Measurements from ENCODE around the gene ABCG8.

DNA sequence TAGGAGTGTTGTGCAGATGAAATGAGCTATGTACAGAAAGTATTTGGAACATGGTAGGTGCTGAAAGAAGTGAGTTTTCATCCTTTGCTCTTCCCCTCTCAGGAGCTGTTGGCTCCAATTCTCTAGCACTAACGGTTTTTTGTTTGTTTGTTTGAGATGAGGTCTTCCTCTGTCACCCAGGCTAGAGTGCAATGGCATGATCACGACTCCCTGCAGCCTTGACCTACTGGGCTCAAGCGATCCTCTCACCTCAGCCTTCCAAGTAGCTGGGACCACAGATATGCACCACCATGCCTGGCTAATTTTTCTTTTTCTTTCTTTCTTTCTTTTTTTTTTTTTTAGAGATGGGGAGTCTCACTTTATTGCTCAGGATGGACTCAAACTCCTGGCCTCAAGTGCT lies 12.9 kb upstream of the ABCG8 start:
- TF ChIP-seq POLR2AphosphoS5 (IDR thresholded peaks at IDR 0.05; ENCODE audit: borderline replicate concordance, low read depth, low read length) (no peak), EZH2 (IDR thresholded peaks at IDR 0.05) (no peak), FOXP2 (optimal IDR thresholded peaks at IDR 0.05; ENCODE audit: control extremely low read depth, extremely low read length, insufficient read depth) (no peak)
